ENCODE data around the gene BUB3. TPM values are rescaled to one million over a fixed set of nuclear protein-coding genes. Genes with fewer than 3 reads are reported as not detected.

BUB3 gene, protein sequence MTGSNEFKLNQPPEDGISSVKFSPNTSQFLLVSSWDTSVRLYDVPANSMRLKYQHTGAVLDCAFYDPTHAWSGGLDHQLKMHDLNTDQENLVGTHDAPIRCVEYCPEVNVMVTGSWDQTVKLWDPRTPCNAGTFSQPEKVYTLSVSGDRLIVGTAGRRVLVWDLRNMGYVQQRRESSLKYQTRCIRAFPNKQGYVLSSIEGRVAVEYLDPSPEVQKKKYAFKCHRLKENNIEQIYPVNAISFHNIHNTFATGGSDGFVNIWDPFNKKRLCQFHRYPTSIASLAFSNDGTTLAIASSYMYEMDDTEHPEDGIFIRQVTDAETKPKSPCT
- total RNA-seq: 99.9 TPM

DNA sequence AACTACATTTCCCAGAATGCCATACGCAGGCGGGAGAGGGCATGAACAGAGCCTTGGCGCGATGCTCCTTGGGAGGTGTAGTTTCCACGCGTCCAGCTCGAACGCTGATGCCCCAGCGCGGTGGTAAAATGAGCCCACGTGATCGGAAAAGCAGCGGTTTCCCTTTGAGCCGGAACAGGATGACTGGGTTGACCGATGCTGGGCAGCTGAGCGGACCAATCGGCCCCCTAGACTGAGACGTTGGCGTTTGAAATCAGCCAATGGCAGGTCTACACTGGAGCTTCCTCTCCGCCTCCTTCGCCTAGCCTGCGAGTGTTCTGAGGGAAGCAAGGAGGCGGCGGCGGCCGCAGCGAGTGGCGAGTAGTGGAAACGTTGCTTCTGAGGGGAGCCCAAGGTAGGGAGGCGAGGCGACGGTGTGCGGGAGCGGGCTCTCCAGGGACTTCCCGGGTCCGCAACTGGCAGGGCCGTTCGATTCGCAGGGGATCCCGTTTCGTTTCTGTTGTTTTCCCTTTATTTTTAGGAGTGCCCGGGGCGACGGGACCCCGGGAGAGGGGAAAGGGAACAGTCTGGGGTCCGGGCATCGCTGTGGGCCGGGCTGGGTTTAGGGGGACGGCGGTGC is at the start of gene BUB3:
TSS of gene BUB3 (plus strand) at position 311 of the 619 bp plus-strand sequence. CDS start 516 bp downstream, outside the sequence.
- H3K4me1 ChIP-seq (ENCODE audit: insufficient read depth, low read length): peaks cover 57% of the 10 kb centered on the region
- peaks cover 41% of the 10 kb centered on the region for H3K27me3 ChIP-seq (ENCODE audit: insufficient read depth, low read length)
- H3K9me3 ChIP-seq (ENCODE audit: low read depth, low read length): no peaks in the 10 kb centered on the region
- peak within 1 kb of the TSS; percentile 96 for H3K4me3 ChIP-seq (ENCODE audit: low read length)

DNA sequence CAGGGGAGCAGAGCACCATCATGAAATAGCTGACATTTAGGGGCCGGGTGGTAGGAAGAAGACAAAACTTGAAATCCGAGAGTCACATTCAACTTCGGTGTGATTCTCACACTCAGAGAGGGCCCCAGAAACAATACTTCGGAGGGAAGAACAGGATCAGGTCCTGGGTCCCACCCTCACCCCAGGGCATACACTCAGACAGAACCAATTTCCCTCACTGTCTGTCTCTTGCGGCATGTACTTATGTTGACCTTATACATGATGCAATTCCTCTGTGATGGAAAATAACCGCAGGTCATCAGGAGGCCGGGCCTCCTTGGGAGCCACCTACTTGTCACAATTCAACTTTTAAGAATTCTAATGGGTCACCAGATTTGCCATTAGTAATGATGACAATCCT is 44.7 kb upstream of the BUB3 start:
- Histone ChIP-seq H3K27me3 (ENCODE audit: insufficient read depth, low read length) (peaks cover 2% of the 10 kb centered on the region), H3K4me3 (ENCODE audit: low read length) (no peak overlapping the region), H3K9me3 (ENCODE audit: low read depth, low read length) (no peaks in the 10 kb centered on the region), H3K4me1 (ENCODE audit: insufficient read depth, low read length) (no peaks in the 10 kb centered on the region)

DNA sequence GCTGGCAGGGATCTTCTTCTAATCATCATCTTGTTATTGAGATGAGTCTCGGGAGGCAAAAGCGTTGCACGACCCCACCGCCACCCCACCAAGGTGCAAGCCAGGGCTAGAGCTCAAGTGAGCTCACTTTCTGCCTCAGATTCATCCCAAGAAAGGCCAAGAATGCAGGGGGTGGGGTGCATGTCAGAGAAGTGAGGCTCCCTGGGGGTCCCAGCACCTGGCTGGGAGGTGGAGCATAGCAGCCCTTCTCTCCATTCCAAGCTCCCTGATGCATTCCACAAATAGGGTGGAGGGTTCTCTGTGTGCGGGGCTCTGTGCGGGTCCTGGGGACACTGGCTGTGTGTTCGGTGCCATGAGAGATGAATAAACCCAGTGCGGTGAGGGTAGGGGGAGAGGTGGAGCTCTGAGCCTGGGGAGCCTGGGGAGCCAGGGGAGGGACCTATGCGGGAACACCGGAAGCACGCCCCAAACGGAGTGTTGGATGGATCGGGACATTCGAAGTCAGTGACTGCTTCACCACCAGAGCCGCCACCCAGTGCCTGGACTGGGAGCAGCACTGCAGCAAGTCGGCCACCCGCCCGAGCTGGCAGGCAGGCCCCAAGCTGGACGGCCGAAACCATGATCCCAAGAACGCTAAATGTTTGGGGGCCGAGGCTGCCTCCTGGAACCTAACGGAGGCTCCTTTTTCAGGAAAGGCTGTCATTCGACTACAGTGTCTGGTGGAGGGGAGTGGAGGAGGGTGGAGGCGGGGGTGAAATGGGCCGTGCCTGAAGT is 36.4 kb upstream of the BUB3 start:
- Histone ChIP-seq H3K9me3 (ENCODE audit: low read depth, low read length) (no peaks in the 10 kb centered on the region), H3K4me1 (ENCODE audit: insufficient read depth, low read length) (no peaks in the 10 kb centered on the region)

DNA sequence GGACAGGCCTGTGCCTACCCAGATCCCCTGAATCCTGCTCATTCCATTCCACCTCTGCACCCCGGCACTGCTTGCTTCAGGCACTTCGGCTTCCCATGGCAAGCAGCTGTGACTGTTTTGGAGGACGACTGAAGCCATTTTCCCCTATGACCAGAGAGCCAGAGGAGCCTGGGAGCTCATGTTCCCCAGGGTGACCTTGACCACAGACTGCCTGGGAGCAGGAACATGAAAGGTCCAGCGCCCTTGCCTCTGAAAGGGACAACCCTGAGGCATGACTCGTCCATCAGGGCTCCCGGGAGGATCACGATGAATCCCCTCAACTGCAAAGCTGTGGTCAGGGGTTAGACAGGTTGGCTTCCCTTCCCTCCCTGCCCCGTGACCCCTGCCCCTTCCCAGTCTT is 35.1 kb upstream of the BUB3 start:
- Histone ChIP-seq H3K27me3 (ENCODE audit: insufficient read depth, low read length) (peaks cover 37% of the 10 kb centered on the region), H3K4me3 (ENCODE audit: low read length) (no peak overlapping the region), H3K9me3 (ENCODE audit: low read depth, low read length) (no peaks in the 10 kb centered on the region), H3K4me1 (ENCODE audit: insufficient read depth, low read length) (no peaks in the 10 kb centered on the region)

More for the DNA sequence above, 36.4 kb upstream of the BUB3 start:
- H3K27me3 ChIP-seq (ENCODE audit: insufficient read depth, low read length): peaks cover 34% of the 10 kb centered on the region
- H3K4me3 ChIP-seq (ENCODE audit: low read length): no peak overlapping the region

DNA sequence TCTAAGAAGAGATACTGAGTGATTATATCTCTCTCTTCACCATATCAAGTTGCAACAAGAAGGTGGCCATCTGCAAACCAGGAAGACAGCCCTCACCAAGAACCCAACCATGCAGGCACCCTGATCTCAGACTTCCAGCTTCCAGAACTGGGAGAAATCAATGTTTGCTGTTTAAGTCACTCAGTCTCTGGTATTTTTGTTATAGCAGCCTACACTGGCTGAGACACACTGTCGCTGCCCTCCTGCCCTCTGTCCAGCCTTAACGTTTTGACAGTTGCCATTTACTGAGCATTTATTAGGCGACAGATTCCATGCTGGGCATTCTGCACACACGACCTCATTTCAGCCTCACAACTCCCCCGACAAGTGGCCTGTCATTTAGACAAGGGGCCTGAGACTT is 28.0 kb upstream of the BUB3 start:
- Histone ChIP-seq H3K9me3 (ENCODE audit: low read depth, low read length) (no peaks in the 10 kb centered on the region), H3K4me3 (ENCODE audit: low read length) (no peak overlapping the region), H3K27me3 (ENCODE audit: insufficient read depth, low read length) (peaks cover 59% of the 10 kb centered on the region), H3K4me1 (ENCODE audit: insufficient read depth, low read length) (no peaks in the 10 kb centered on the region)

DNA sequence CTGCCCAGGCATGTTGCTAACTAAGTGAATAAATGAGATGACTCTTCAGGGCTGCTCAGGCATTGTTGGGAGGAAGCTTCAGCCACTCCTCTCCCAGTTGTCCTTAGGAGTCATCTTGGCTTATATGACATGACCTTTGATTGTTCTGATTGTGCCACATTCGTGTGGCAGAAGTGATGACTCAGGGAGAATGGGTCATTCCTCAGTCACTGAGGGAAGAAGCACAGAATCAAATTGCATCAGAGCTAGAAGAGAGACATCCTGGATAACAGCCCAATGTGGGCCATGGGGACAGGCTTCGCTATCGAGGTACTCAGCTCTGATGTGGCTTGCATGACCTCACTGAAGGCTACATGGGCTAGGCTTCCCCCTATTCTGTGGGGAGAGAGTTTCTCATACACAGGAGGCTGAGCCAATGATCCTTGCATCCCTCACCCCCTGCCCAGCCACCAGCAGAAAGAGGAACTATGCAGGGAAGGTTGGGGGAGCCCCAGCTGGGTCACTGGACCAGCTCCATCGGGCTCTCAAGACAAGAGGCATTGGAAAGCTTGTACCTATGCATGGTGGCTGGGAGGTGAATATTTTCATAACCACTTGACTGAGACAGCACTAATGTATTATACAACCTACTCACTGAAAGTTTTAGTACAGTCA is 24.5 kb upstream of the BUB3 start:
- Histone ChIP-seq H3K27me3 (ENCODE audit: insufficient read depth, low read length) (peaks cover 84% of the 10 kb centered on the region), H3K4me1 (ENCODE audit: insufficient read depth, low read length) (peaks cover 22% of the 10 kb centered on the region), H3K4me3 (ENCODE audit: low read length) (no peak overlapping the region), H3K9me3 (ENCODE audit: low read depth, low read length) (no peaks in the 10 kb centered on the region)

DNA sequence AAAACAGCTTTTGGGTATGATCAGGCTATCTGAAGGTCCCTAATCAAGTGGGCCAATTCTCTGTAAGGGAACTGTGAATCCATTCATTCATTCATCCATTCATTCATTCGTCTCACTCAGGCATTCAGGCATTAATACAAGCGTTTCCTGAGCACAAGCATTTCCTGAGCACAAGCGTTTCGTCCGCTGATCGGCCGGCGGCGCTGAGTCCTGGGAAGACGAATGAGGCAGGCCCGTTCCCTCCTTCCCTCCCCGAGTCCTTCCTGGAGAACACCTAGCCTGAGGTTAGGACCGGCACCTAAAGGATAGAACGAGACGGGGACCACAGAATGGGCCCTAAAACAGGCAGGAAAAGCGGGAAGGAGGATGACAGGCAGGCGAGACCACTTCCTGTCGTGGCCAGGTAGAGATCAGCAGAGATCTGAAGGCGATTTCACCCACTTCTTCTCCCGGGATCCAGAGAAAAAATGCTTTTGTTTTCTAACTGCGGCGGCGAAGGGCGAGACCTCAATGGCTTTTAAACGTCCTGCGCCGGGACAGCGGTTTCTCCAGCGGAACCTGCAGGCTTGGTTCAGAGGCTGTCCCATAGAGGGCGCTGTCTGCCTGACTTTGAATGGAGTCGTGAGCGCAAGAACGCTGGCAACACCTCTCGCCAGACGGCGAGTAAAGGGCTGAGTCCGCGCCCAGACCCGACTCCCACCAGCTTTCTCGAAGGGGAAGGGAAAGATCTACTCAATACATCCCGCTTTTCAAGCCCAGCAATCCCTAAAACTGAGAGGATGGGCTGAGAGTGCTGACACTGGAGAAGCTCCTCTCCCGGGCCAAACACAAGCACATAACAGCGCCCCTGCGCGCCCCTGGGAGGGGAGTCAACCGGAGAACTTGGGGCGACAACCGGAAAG is 21.4 kb upstream of the BUB3 start:
- Histone ChIP-seq H3K9me3 (ENCODE audit: low read depth, low read length) (no peaks in the 10 kb centered on the region), H3K27me3 (ENCODE audit: insufficient read depth, low read length) (peaks cover 94% of the 10 kb centered on the region), H3K4me3 (ENCODE audit: low read length) (no peak overlapping the region), H3K4me1 (ENCODE audit: insufficient read depth, low read length) (peaks cover 52% of the 10 kb centered on the region)

DNA sequence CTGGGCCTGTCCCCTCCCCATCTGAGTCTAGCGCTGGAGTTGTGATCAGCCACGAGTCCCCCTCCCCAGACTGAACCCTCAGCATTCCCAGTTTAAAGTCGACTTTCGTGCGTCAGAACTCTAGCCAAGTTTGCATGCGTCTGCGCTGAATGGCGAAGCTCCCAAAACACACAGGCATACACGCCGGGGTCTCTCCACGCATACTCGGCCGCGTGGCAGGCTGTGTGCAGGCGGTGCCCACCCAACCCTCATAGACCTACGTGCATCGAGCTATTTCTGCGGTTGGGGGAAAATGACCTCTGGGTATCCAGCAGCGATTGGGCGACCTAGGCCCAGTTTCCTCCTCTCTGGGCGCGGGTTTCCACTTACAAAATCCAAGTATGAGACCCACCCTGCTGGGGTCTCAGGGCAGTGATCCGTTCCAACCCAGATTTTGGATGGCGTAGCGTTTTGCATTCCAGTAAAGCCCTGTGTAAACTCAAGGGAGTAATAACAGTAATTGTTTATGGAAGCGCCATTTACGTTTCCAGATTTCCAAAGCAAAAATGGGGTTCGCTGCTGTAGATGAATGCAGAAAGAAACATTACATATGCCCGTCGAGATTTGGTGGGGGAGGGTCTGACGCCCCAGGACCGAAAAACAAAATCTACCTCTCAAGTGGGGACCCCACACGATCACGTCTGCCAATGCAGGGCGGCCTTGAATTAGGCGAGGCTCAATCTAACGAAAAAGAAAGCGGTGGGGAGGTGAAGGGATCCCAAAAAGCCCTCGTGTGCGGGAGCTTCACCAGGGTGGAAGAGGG is 20.5 kb upstream of the BUB3 start:
- peaks cover 52% of the 10 kb centered on the region for H3K4me1 ChIP-seq (ENCODE audit: insufficient read depth, low read length)
- H3K27me3 ChIP-seq (ENCODE audit: insufficient read depth, low read length): peaks cover 95% of the 10 kb centered on the region
- H3K4me3 ChIP-seq (ENCODE audit: low read length): no peak overlapping the region

DNA sequence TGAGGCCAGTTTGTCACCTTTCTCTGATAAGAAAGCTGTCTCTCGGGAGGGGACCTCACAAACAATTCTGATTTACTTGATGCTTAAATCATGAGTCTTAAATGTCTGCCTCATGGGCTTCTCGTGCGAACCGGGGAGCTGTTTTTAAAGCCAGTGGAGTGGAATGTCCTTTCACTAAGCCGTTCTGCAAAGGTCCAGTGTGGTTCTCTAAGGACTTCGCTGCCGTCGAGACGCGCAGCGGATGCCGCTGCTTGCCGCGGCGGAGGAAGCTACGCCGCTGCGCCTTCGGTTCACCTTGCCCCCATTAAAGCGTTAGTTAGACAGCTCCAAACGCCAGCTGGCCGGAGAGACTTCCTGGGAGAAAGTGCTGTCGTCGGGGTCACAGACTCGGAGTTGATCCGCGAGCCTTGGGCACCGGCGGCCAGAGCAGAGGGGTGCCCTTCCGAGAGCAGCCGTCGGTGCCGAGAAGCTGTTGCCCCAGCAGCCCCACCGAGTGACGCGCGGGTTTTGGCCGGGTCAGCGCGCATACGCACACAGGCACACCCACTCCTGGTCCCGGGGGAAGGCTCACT is 19.8 kb upstream of the BUB3 start:
- peaks cover 95% of the 10 kb centered on the region for H3K27me3 ChIP-seq (ENCODE audit: insufficient read depth, low read length)
- no peak overlapping the region for H3K4me3 ChIP-seq (ENCODE audit: low read length)
- peaks cover 52% of the 10 kb centered on the region for H3K4me1 ChIP-seq (ENCODE audit: insufficient read depth, low read length)
- H3K9me3 ChIP-seq (ENCODE audit: low read depth, low read length): no peaks in the 10 kb centered on the region

More for the DNA sequence above, 20.5 kb upstream of the BUB3 start:
- no peaks in the 10 kb centered on the region for H3K9me3 ChIP-seq (ENCODE audit: low read depth, low read length)

DNA sequence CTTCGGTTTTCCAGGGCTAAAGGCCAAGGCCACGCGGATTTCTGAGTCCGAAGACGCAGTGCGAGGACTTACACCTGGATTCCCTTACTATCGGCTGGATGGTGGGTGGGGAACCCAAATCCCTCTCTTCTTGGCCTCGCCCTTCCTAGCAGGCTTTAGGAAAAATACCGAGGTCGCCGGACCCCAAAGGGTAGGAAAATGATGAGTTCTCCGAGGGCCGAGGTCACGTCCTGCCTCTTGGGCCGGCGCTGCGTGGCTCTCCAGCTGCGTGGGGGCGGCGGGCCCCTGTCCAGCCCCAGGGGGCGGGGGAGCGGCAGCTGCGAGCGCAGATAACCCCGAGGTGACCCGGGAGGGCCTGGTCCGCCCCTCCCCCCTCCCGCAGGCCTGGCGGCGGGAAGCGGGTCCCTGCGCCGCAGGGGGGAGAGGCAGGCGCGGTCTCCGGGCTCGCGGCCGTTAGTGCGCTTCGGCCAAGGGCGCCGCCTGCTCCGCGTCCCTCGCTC is 19.2 kb upstream of the BUB3 start:
- Histone ChIP-seq H3K27me3 (ENCODE audit: insufficient read depth, low read length) (peaks cover 95% of the 10 kb centered on the region), H3K9me3 (ENCODE audit: low read depth, low read length) (no peaks in the 10 kb centered on the region), H3K4me1 (ENCODE audit: insufficient read depth, low read length) (peaks cover 52% of the 10 kb centered on the region), H3K4me3 (ENCODE audit: low read length) (no peak overlapping the region)

DNA sequence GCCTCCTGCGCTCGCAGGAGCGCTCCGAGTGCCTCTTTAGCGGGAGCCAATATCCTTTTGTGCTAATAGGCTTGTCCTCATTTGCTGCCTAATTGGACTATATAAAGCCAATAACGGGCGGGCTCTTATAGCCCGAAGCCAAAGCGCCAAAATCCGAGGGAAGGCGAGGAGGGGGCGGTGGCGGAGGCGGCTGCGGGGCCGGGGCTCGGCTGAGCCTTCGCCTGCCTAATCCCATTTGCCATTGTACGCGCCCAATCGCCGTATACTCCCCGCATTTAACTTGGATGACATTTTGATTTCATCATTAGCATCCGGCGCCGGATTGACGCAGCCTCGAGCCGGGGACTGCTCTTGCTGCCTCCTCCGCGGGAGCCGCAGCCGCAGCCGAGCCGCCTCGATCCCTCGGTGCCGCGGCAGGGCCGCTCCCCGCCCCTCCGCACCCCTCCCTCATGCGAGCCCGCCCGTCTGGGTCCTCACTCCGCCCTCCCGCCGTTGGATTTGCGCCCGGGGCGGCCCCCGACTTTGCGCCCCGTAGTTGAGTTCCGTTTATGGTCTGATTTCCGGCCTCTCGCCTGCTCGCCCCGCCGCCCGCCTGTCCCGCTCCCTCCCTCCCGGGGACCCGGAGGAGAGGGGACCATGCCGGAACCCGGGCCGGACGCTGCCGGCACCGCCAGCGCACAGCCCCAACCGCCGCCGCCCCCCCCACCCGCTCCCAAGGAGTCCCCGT is 18.6 kb upstream of the BUB3 start, which contains the start of gene HMX3:
TSS of gene HMX3 (plus strand) at position 556 of the 727 bp plus-strand sequence. CDS start at position 637, 81 bp downstream.
- peaks cover 95% of the 10 kb centered on the region for H3K27me3 ChIP-seq (ENCODE audit: insufficient read depth, low read length)
- peaks cover 52% of the 10 kb centered on the region for H3K4me1 ChIP-seq (ENCODE audit: insufficient read depth, low read length)
- no peaks in the 10 kb centered on the region for H3K9me3 ChIP-seq (ENCODE audit: low read depth, low read length)

DNA sequence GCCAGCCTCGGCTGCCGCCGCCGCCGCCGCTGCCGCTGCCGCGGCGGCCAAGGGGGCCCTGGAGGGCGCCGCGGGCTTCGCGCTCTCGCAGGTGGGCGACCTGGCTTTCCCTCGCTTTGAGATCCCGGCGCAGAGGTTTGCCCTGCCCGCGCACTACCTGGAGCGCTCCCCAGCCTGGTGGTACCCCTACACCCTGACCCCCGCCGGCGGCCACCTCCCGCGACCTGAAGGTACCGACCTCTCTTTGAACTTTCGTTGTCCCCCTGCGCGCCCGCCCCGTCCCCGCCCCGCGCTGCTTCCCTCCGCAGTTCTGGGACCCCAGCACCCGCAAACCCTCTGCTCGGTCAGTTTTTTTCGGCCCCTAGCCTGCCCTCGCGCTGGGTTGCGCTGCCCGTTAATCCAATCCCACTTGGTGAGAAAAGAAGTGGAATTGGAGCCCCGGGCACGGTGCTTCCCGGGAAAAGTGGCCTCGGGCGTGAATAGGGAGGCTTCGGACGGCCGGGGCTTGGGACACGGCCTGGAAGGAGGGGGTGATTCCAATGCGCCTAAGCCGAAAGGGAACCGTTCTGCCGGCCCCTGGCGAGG is 17.9 kb upstream of the BUB3 start:
- peaks cover 52% of the 10 kb centered on the region for H3K4me1 ChIP-seq (ENCODE audit: insufficient read depth, low read length)
- H3K27me3 ChIP-seq (ENCODE audit: insufficient read depth, low read length): peaks cover 95% of the 10 kb centered on the region
- H3K4me3 ChIP-seq (ENCODE audit: low read length): no peak overlapping the region
- no peaks in the 10 kb centered on the region for H3K9me3 ChIP-seq (ENCODE audit: low read depth, low read length)

More for the DNA sequence above, 18.6 kb upstream of the BUB3 start, which contains the start of gene HMX3:
- no peak within 1 kb of the TSS for H3K4me3 ChIP-seq (ENCODE audit: low read length)

Measured in mononuclear cell (primary cell).